ENCODE results near the gene ARHGAP20.

ARHGAP20 gene

GRCh38 chr11:110711776-110712658 lies at the start of gene ARHGAP20:
Gene ARHGAP20, minus strand, starts transcription at chr11:110712437. Its CDS starts 206 bp downstream, at chr11:110712231.
- DNase-seq (ENCODE audit: low read depth in 2 of 2) = peak in 1 of 2 donors; percentile 34

GRCh38 chr11:110761991-110762390 lies 49.8 kb upstream of the ARHGAP20 start:
- DNase-seq (ENCODE audit: low read depth in 2 of 2) = no peak

GRCh38 chr11:110761131-110761530 lies 48.9 kb upstream of the ARHGAP20 start:
- no peak for DNase-seq (ENCODE audit: low read depth in 2 of 2)

- DNase-seq (ENCODE audit: low read depth in 2 of 2) = no peak
Measured at GRCh38 chr11:110759972-110760381, 47.7 kb upstream of the ARHGAP20 start.

GRCh38 chr11:110757962-110758755 lies 45.9 kb upstream of the ARHGAP20 start:
- DNase-seq (ENCODE audit: low read depth in 2 of 2) = no peak

- DNase-seq (ENCODE audit: low read depth in 2 of 2) = no peak
Measured at GRCh38 chr11:110757066-110757465, 44.8 kb upstream of the ARHGAP20 start.

GRCh38 chr11:110755941-110756340 lies 43.7 kb upstream of the ARHGAP20 start:
- no peak for DNase-seq (ENCODE audit: low read depth in 2 of 2)

GRCh38 chr11:110752890-110753289 lies 40.7 kb upstream of the ARHGAP20 start:
- no peak for DNase-seq (ENCODE audit: low read depth in 2 of 2)

- no peak for DNase-seq (ENCODE audit: low read depth in 2 of 2)
Measured at GRCh38 chr11:110750100-110750499, 37.9 kb upstream of the ARHGAP20 start.

- no peak for DNase-seq (ENCODE audit: low read depth in 2 of 2)
Measured at GRCh38 chr11:110747531-110747930, 35.3 kb upstream of the ARHGAP20 start.

- no peak for DNase-seq (ENCODE audit: low read depth in 2 of 2)
Measured at GRCh38 chr11:110738641-110739040, 26.4 kb upstream of the ARHGAP20 start.

- DNase-seq (ENCODE audit: low read depth in 2 of 2) = no peak
Measured at GRCh38 chr11:110737593-110737992, 25.4 kb upstream of the ARHGAP20 start.

GRCh38 chr11:110736171-110736553 lies 23.9 kb upstream of the ARHGAP20 start:
- no peak for DNase-seq (ENCODE audit: low read depth in 2 of 2)

- DNase-seq (ENCODE audit: low read depth in 2 of 2) = no peak
Measured at GRCh38 chr11:110735455-110736170, 23.4 kb upstream of the ARHGAP20 start.

GRCh38 chr11:110734790-110735189 lies 22.6 kb upstream of the ARHGAP20 start:
- DNase-seq (ENCODE audit: low read depth in 2 of 2) = no peak

- DNase-seq (ENCODE audit: low read depth in 2 of 2) = no peak
Measured at GRCh38 chr11:110730773-110731172, 18.5 kb upstream of the ARHGAP20 start.

GRCh38 chr11:110728883-110729282 lies 16.6 kb upstream of the ARHGAP20 start:
- DNase-seq (ENCODE audit: low read depth in 2 of 2) = no peak

GRCh38 chr11:110728476-110728875 lies 16.2 kb upstream of the ARHGAP20 start:
- DNase-seq (ENCODE audit: low read depth in 2 of 2) = no peak

- no peak for DNase-seq (ENCODE audit: low read depth in 2 of 2)
Measured at GRCh38 chr11:110724358-110724757, 12.1 kb upstream of the ARHGAP20 start.

GRCh38 chr11:110720431-110721275 lies 8.4 kb upstream of the ARHGAP20 start:
- DNase-seq (ENCODE audit: low read depth in 2 of 2) = no peak

GRCh38 chr11:110716361-110716760 lies 4.1 kb upstream of the ARHGAP20 start:
- DNase-seq (ENCODE audit: low read depth in 2 of 2) = no peak
